ENCODE measurements around the gene NPAT. TPM values are rescaled to one million over a fixed set of nuclear protein-coding genes. Genes with fewer than 3 reads are reported as not detected.
"Not testable (repeated sequence)": the region's sequence is repeated elsewhere in the genome, so short reads cannot be mapped to it uniquely, and the experiment has no call there.

The NPAT gene
- total and polyA plus RNA-seq, 11 donors = 1.8 to 12.3 (median 8.1) TPM

- intact Hi-C loops (cut with DNase I) = no loop called here
- Histone ChIP-seq H3K4me1 (peaks cover 0 to 6% (median 0%) of the 10 kb centered on the region in 12 donors), H3K9me3 (no peaks in the 10 kb centered on the region), H3K27ac (no peak overlapping the region), H3K36me3 (peaks cover 0 to 100% (median 100%) of the 10 kb centered on the region in 9 donors), H3K4me3 (no peak overlapping the region), H3K27me3 (no peaks in the 10 kb centered on the region)
- no peak for TF ChIP-seq POLR2A (IDR thresholded peaks at IDR 0.05)
- TF ChIP-seq, protein P1, sequence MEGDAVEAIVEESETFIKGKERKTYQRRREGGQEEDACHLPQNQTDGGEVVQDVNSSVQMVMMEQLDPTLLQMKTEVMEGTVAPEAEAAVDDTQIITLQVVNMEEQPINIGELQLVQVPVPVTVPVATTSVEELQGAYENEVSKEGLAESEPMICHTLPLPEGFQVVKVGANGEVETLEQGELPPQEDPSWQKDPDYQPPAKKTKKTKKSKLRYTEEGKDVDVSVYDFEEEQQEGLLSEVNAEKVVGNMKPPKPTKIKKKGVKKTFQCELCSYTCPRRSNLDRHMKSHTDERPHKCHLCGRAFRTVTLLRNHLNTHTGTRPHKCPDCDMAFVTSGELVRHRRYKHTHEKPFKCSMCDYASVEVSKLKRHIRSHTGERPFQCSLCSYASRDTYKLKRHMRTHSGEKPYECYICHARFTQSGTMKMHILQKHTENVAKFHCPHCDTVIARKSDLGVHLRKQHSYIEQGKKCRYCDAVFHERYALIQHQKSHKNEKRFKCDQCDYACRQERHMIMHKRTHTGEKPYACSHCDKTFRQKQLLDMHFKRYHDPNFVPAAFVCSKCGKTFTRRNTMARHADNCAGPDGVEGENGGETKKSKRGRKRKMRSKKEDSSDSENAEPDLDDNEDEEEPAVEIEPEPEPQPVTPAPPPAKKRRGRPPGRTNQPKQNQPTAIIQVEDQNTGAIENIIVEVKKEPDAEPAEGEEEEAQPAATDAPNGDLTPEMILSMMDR (IDR thresholded peaks at IDR 0.05) = no peak
- WGBS, 4 donors = 93 to 96% (median 94%) methylated on average over 3 of the region's 3 CpGs
- ATAC-seq = no peak
- DNase-seq = no peak
These were observed 77.8 kb downstream of the NPAT start for GRCh38 chr11:108144615-108145014.

- WGBS, 4 donors = 90 to 97% (median 94%) methylated on average over 7 of the region's 7 CpGs
- Histone ChIP-seq H3K4me1 (peaks cover 0 to 7% (median 0%) of the 10 kb centered on the region in 12 donors), H3K27ac (no peak overlapping the region), H3K9me3 (no peaks in the 10 kb centered on the region), H3K4me3 (no peak overlapping the region), H3K36me3 (peaks cover 0 to 99% (median 92%) of the 10 kb centered on the region in 9 donors), H3K27me3 (no peaks in the 10 kb centered on the region)
- no peak for TF ChIP-seq POLR2A (IDR thresholded peaks at IDR 0.05)
- TF ChIP-seq, protein P1 (IDR thresholded peaks at IDR 0.05) = no peak
- no peak for DNase-seq
- no peak for ATAC-seq
- intact Hi-C loops (cut with DNase I) = no loop called here
These were observed 80.1 kb downstream of the NPAT start for GRCh38 chr11:108142304-108142703.

GRCh38 chr11:108137212-108137611 is 85.2 kb downstream of the NPAT start:
- no peak for DNase-seq
- Histone ChIP-seq H3K36me3 (peaks cover 0 to 94% (median 87%) of the 10 kb centered on the region in 9 donors), H3K9me3 (no peaks in the 10 kb centered on the region), H3K4me3 (no peak overlapping the region), H3K27me3 (no peaks in the 10 kb centered on the region), H3K27ac (no peak overlapping the region), H3K4me1 (peaks cover 0 to 13% (median 0%) of the 10 kb centered on the region in 12 donors)
- no peak for ATAC-seq
- WGBS, 4 donors = 90 to 98% (median 92%) methylated on average over 1 of the region's 1 CpG
- TF ChIP-seq, protein P1 (IDR thresholded peaks at IDR 0.05) = no peak
- TF ChIP-seq POLR2A (IDR thresholded peaks at IDR 0.05) = no peak
- intact Hi-C loops (cut with DNase I) = loop anchor here in 1 of 10 donors (10.0 kb wide), 1 partner anchor 62 kb away; no protein-coding TSS in a partner anchor

GRCh38 chr11:108135845-108136544 is 86.4 kb downstream of the NPAT start:
- no peaks in the 10 kb centered on the region for H3K27me3 ChIP-seq
- H3K27ac ChIP-seq = no peak overlapping the region
- H3K9me3 ChIP-seq = no peaks in the 10 kb centered on the region
- TF ChIP-seq, protein P1 (IDR thresholded peaks at IDR 0.05) = peak in 1 of 12 donors; percentile 19
- no peak for TF ChIP-seq POLR2A (IDR thresholded peaks at IDR 0.05)
- intact Hi-C loops (cut with DNase I) = loop anchor here in 1 of 10 donors (10.0 kb wide), 1 partner anchor 61 kb away; no protein-coding TSS in a partner anchor
- peaks cover 0 to 25% (median 3%) of the 10 kb centered on the region in 12 donors for H3K4me1 ChIP-seq
- peaks cover 0 to 86% (median 80%) of the 10 kb centered on the region in 9 donors for H3K36me3 ChIP-seq
- 65 to 77% (median 70%) methylated on average over 2 of the region's 2 CpGs for WGBS, 4 donors
- no peak overlapping the region for H3K4me3 ChIP-seq
- no peak for DNase-seq
- ATAC-seq = no peak

- not testable (repeated sequence) for H3K4me3 ChIP-seq, H3K9me3 ChIP-seq, ATAC-seq, DNase-seq, H3K27me3 ChIP-seq
- peaks cover 0 to 72% (median 65%) of the 10 kb centered on the region in 9 donors for H3K36me3 ChIP-seq
- H3K4me1 ChIP-seq = peaks cover 0 to 32% (median 5%) of the 10 kb centered on the region in 12 donors
- peak overlapping the region in 1 of 12 donors; percentile 25 for H3K27ac ChIP-seq
- WGBS, 4 donors = 84 to 91% (median 89%) methylated on average over 2 of the region's 2 CpGs
- intact Hi-C loops (cut with DNase I) = loop anchor here in 1 of 10 donors (10.0 kb wide), 1 partner anchor 58 kb away; no protein-coding TSS in a partner anchor
These were observed 89.4 kb downstream of the NPAT start for GRCh38 chr11:108132993-108133538.

Data from heart left ventricle (tissue), 16 donors.